Measurements from ENCODE around the gene TMEM119. TPM values are rescaled to one million over a fixed set of nuclear protein-coding genes. Genes with fewer than 3 reads are reported as not detected.

Gene TMEM119
- total and polyA plus RNA-seq, 2 of the 13 experiments (the other 11 are each of a cell fraction or from before 2014, with no cell fraction given) = not detected

- TF ChIP-seq RNF219 (CRISPR knock-in tag; IDR thresholded peaks at IDR 0.05) (no peak), CCAR2 (optimal IDR thresholded peaks at IDR 0.05; ENCODE audit: low read depth, low read length) (no peak), FOSL2 (CRISPR knock-in tag; IDR thresholded peaks at IDR 0.05) (peak; percentile 27; the same call in 1 of the 2 replicates), JDP2 (CRISPR knock-in tag; IDR thresholded peaks at IDR 0.05; ENCODE audit: borderline replicate concordance) (no peak), ZNF12 (CRISPR knock-in tag; IDR thresholded peaks at IDR 0.05) (no peak), ZNF225 (CRISPR knock-in tag; IDR thresholded peaks at IDR 0.05) (peak; percentile 56; the same call in 1 of the 2 replicates), TARDBP (CRISPR knock-in tag; IDR thresholded peaks at IDR 0.05) (peak; percentile 61), FOXA1 (IDR thresholded peaks at IDR 0.05) (no peak), FOXA1 (CRISPR knock-in tag; IDR thresholded peaks at IDR 0.05) (no peak), GMEB1 (CRISPR knock-in tag; IDR thresholded peaks at IDR 0.05; ENCODE audit: borderline replicate concordance) (peak; percentile 90), IKZF1 (IDR thresholded peaks at IDR 0.05) (no peak), ZFY (CRISPR knock-in tag; IDR thresholded peaks at IDR 0.05) (peak; percentile 75), GABPB1 (CRISPR knock-in tag; IDR thresholded peaks at IDR 0.05) (peak; percentile 87), HNRNPLL (IDR thresholded peaks at IDR 0.05; ENCODE audit: low read depth, low read length, poor library complexity, severe bottlenecking) (peak; percentile 48), NCOA2 (CRISPR knock-in tag; IDR thresholded peaks at IDR 0.05) (no peak), ZNF883 (CRISPR knock-in tag; IDR thresholded peaks at IDR 0.05; ENCODE audit: not compliant biosample characterization) (peak; percentile 74), ZNF772 (CRISPR knock-in tag; IDR thresholded peaks at IDR 0.05) (no peak)
- TF ChIP-seq, protein P1, sequence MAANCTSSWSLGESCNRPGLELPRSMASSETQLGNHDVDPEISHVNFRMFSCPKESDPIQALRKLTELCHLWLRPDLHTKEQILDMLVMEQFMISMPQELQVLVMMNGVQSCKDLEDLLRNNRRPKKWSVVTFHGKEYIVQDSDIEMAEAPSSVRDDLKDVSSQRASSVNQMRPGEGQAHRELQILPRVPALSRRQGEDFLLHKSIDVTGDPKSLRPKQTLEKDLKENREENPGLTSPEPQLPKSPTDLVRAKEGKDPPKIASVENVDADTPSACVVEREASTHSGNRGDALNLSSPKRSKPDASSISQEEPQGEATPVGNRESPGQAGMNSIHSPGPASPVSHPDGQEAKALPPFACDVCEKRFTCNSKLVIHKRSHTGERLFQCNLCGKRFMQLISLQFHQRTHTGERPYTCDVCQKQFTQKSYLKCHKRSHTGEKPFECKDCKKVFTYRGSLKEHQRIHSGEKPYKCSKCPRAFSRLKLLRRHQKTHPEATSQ (CRISPR knock-in tag; IDR thresholded peaks at IDR 0.05; ENCODE audit: borderline replicate concordance) = no peak
- TF ChIP-seq, protein P2, sequence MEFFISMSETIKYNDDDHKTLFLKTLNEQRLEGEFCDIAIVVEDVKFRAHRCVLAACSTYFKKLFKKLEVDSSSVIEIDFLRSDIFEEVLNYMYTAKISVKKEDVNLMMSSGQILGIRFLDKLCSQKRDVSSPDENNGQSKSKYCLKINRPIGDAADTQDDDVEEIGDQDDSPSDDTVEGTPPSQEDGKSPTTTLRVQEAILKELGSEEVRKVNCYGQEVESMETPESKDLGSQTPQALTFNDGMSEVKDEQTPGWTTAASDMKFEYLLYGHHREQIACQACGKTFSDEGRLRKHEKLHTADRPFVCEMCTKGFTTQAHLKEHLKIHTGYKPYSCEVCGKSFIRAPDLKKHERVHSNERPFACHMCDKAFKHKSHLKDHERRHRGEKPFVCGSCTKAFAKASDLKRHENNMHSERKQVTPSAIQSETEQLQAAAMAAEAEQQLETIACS (CRISPR knock-in tag; IDR thresholded peaks at IDR 0.05) = peak; percentile 86
- TF ChIP-seq, protein P3, sequence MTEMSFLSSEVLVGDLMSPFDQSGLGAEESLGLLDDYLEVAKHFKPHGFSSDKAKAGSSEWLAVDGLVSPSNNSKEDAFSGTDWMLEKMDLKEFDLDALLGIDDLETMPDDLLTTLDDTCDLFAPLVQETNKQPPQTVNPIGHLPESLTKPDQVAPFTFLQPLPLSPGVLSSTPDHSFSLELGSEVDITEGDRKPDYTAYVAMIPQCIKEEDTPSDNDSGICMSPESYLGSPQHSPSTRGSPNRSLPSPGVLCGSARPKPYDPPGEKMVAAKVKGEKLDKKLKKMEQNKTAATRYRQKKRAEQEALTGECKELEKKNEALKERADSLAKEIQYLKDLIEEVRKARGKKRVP (CRISPR knock-in tag; IDR thresholded peaks at IDR 0.05) = no peak
- TF ChIP-seq, protein P4, sequence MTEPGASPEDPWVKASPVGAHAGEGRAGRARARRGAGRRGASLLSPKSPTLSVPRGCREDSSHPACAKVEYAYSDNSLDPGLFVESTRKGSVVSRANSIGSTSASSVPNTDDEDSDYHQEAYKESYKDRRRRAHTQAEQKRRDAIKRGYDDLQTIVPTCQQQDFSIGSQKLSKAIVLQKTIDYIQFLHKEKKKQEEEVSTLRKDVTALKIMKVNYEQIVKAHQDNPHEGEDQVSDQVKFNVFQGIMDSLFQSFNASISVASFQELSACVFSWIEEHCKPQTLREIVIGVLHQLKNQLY (CRISPR knock-in tag; IDR thresholded peaks at IDR 0.05) = no peak
Observed at GRCh38 chr12:108562348-108563135, 35.3 kb downstream of the TMEM119 start, which contains the start of gene ISCU (continued).
